CD1c-positive myeloid dendritic cell (primary cell): Measurements from ENCODE around the gene DDX56.
"Not testable (repeated sequence)": the region's sequence is repeated elsewhere in the genome, so short reads cannot be mapped to it uniquely, and the experiment has no call there.

Experiments
- DNase-seq: peaks from one replicate; pipeline ENCODE4 v3.0.0-alpha.2; 2016; ENCODE audit errors: extremely low spot score

DDX56 gene

GRCh38 chr7:44597181-44597580, 23.5 kb upstream of the DDX56 start:
- not testable (repeated sequence) for DNase-seq

- no peak for DNase-seq
These were observed 22.4 kb upstream of the DDX56 start for GRCh38 chr7:44595934-44596635.

GRCh38 chr7:44590910-44591309, 17.2 kb upstream of the DDX56 start:
- no peak for DNase-seq

- peak; percentile 72 for DNase-seq
These were observed 14.4 kb upstream of the DDX56 start for GRCh38 chr7:44587843-44588711.

- no peak for DNase-seq
These were observed 9.6 kb upstream of the DDX56 start for GRCh38 chr7:44583146-44583865.

- DNase-seq: peak; percentile 100
These were observed 8.3 kb upstream of the DDX56 start, which contains the start of gene TMED4 for GRCh38 chr7:44581879-44582603. TMED4 (minus strand) TSS chr7:44582231; CDS start chr7:44582206, 25 bp downstream.

- DNase-seq: peak; percentile 18
These were observed 7.5 kb upstream of the DDX56 start for GRCh38 chr7:44580945-44581878.

- no peak for DNase-seq
These were observed 2.5 kb upstream of the DDX56 start for GRCh38 chr7:44576228-44576627.

- no peak for DNase-seq
These were observed 1.3 kb upstream of the DDX56 start for GRCh38 chr7:44575054-44575453.

GRCh38 chr7:44574287-44574872, 672 bp upstream of the DDX56 start:
- DNase-seq: no peak

- DNase-seq: no peak
These were observed 937 bp downstream of the DDX56 start for GRCh38 chr7:44572771-44573170.

- DNase-seq: no peak
These were observed 3.7 kb downstream of the DDX56 start for GRCh38 chr7:44569959-44570358.

GRCh38 chr7:44568771-44569560, 4.7 kb downstream of the DDX56 start:
- DNase-seq: no peak

GRCh38 chr7:44567884-44568283, 5.8 kb downstream of the DDX56 start:
- DNase-seq: no peak

GRCh38 chr7:44566680-44567079, 7.0 kb downstream of the DDX56 start:
- DNase-seq: no peak

- DNase-seq: peak; percentile 12
These were observed 7.7 kb downstream of the DDX56 start for GRCh38 chr7:44565795-44566559.

GRCh38 chr7:44565097-44565794, 8.5 kb downstream of the DDX56 start:
- peak; percentile 67 for DNase-seq

GRCh38 chr7:44564606-44565005, 9.1 kb downstream of the DDX56 start:
- DNase-seq: no peak
